UCSD-AML1 (cell line): Measurements from ENCODE around the gene GPLD1.

Experiments
- DNase-seq: peaks from one replicate; lab custom pipeline; 2025; ENCODE audit not compliant: unreplicated experiment; lab: John Stamatoyannopoulos, UW

Gene GPLD1

GRCh38 chr6:24501914-24502313 lies 12.5 kb upstream of the GPLD1 start:
- no peak for DNase-seq

GRCh38 chr6:24501374-24501773 lies 12.0 kb upstream of the GPLD1 start:
- DNase-seq: no peak

- no peak for DNase-seq
Observed at GRCh38 chr6:24500683-24501082, 11.3 kb upstream of the GPLD1 start.

GRCh38 chr6:24497254-24497970 lies 8.0 kb upstream of the GPLD1 start:
- DNase-seq: no peak

- peak; percentile 87 for DNase-seq
Observed at GRCh38 chr6:24494821-24495795, 5.7 kb upstream of the GPLD1 start, which contains the start of gene ALDH5A1. ALDH5A1 (plus strand) TSS chr6:24494969; CDS start chr6:24494997, 28 bp downstream.

- no peak for DNase-seq
Observed at GRCh38 chr6:24493945-24494820, 4.8 kb upstream of the GPLD1 start.

GRCh38 chr6:24492475-24492874 lies 3.1 kb upstream of the GPLD1 start:
- DNase-seq: peak; percentile 21

- DNase-seq: no peak
Observed at GRCh38 chr6:24490948-24491347, 1.6 kb upstream of the GPLD1 start.

GRCh38 chr6:24489881-24490280 lies 503 bp upstream of the GPLD1 start:
- no peak for DNase-seq

- DNase-seq: no peak
Observed at GRCh38 chr6:24486065-24486464, 3.3 kb downstream of the GPLD1 start.

- DNase-seq: no peak
Observed at GRCh38 chr6:24484657-24485323, 4.6 kb downstream of the GPLD1 start.

- no peak for DNase-seq
Observed at GRCh38 chr6:24481449-24481848, 7.9 kb downstream of the GPLD1 start.

GRCh38 chr6:24480705-24481104 lies 8.7 kb downstream of the GPLD1 start:
- no peak for DNase-seq

- no peak for DNase-seq
Observed at GRCh38 chr6:24478903-24479302, 10.5 kb downstream of the GPLD1 start.

GRCh38 chr6:24477070-24477469 lies 12.3 kb downstream of the GPLD1 start:
- no peak for DNase-seq

GRCh38 chr6:24476631-24477030 lies 12.7 kb downstream of the GPLD1 start:
- no peak for DNase-seq

GRCh38 chr6:24472181-24472580 lies 17.2 kb downstream of the GPLD1 start:
- no peak for DNase-seq

GRCh38 chr6:24469811-24470210 lies 19.6 kb downstream of the GPLD1 start:
- no peak for DNase-seq

- no peak for DNase-seq
Observed at GRCh38 chr6:24464253-24465038, 24.9 kb downstream of the GPLD1 start.

- no peak for DNase-seq
Observed at GRCh38 chr6:24460966-24461365, 28.4 kb downstream of the GPLD1 start.
